ENCODE results near the gene MAP1LC3C. TPM values are rescaled to one million over a fixed set of nuclear protein-coding genes. Genes with fewer than 3 reads are reported as not detected.
A peak's percentile ranks its signal among the peaks of the same experiment; 100 is the strongest.

Gene MAP1LC3C
- total RNA-seq: not detected in 2 replicates

DNA sequence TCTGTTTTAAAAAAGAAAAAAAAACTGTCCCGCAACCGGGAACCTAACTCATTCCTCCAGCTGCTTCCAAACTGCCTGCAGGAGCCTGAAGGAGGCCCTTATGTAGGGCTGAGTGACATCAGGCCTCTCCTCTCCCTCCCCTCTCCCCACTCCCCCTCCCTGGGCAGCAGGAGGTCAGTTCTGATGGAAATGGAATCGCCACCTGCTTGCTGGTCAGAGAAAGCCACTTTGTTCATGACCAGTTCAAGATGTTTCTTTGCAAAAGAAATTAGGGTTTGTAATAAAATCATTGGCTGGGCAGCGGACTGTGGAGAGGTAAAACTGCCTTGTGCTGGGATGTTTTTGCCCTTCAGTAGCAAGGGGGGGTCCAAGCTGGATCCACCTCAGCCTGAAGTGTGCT is at the start of gene MAP1LC3C:
Gene MAP1LC3C, minus strand, starts transcription at position 73 of the 400 bp plus-strand sequence. CDS start 90 bp downstream, outside the sequence.
- intact Hi-C loops (cut with micrococcal nuclease): loop anchor here (2.0 kb wide), 2 partner anchors 102 to 388 kb away; no protein-coding TSS in a partner anchor
- H3K9me3 Mint-ChIP-seq: no peaks in the 10 kb centered on the region
- peaks cover 6% of the 10 kb centered on the region for H3K4me1 Mint-ChIP-seq
- no peak for DNase-seq
- H3K27ac Mint-ChIP-seq: no peak within 1 kb of the TSS
- no peaks in the 10 kb centered on the region for H3K27me3 Mint-ChIP-seq
- H3K36me3 Mint-ChIP-seq (ENCODE audit: low read depth): no peaks in the 10 kb centered on the region
- H3K4me3 Mint-ChIP-seq: peak within 1 kb of the TSS; percentile 70

DNA sequence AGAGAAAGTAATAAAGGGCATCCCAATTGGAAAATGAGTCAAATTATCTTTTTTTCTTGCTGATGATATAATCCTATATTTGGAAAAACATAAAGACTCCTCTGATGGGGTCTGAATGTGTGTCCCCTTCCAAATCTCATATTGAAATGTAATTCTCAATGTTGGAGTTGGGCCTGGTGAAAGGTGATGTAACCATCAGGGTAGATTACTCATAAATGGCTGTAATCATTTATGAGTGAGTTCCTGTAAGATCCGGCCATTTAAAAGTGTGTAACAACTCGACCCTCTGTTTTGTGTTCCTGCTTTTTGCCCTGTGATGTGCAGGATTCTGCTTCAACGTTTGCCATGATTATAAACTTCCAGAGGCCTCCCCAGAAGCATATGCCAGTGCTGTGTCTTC is 44.3 kb upstream of the MAP1LC3C start:
- H3K4me1 Mint-ChIP-seq: no peaks in the 10 kb centered on the region
- no peak for DNase-seq
- no peaks in the 10 kb centered on the region for H3K36me3 Mint-ChIP-seq (ENCODE audit: low read depth)
- H3K27me3 Mint-ChIP-seq: no peaks in the 10 kb centered on the region
- intact Hi-C loops (cut with micrococcal nuclease): no loop called here
- H3K27ac Mint-ChIP-seq: no peak overlapping the region
- H3K4me3 Mint-ChIP-seq: no peak overlapping the region
- H3K9me3 Mint-ChIP-seq: no peaks in the 10 kb centered on the region

GRCh38 chr1:242034392-242034791 is 35.5 kb upstream of the MAP1LC3C start:
- Mint-ChIP-seq H3K4me1 (no peaks in the 10 kb centered on the region), H3K27ac (no peak overlapping the region), H3K27me3 (no peaks in the 10 kb centered on the region), H3K4me3 (no peak overlapping the region), H3K36me3 (ENCODE audit: low read depth) (no peaks in the 10 kb centered on the region), H3K9me3 (no peaks in the 10 kb centered on the region)
- no peak for DNase-seq
- intact Hi-C loops (cut with micrococcal nuclease): no loop called here

- Mint-ChIP-seq H3K9me3 (no peaks in the 10 kb centered on the region), H3K27ac (no peak overlapping the region), H3K27me3 (no peaks in the 10 kb centered on the region), H3K4me3 (no peak overlapping the region), H3K36me3 (ENCODE audit: low read depth) (no peaks in the 10 kb centered on the region), H3K4me1 (no peaks in the 10 kb centered on the region)
- no peak for DNase-seq
- intact Hi-C loops (cut with micrococcal nuclease): no loop called here
Measured at GRCh38 chr1:242033447-242033846, 34.5 kb upstream of the MAP1LC3C start.

GRCh38 chr1:242030071-242030470 is 31.2 kb upstream of the MAP1LC3C start:
- H3K36me3 Mint-ChIP-seq (ENCODE audit: low read depth): no peaks in the 10 kb centered on the region

GRCh38 chr1:242025681-242026080 is 26.8 kb upstream of the MAP1LC3C start:
- Mint-ChIP-seq H3K27ac (no peak overlapping the region), H3K9me3 (no peaks in the 10 kb centered on the region), H3K4me1 (no peaks in the 10 kb centered on the region), H3K36me3 (ENCODE audit: low read depth) (no peaks in the 10 kb centered on the region), H3K27me3 (no peaks in the 10 kb centered on the region), H3K4me3 (no peak overlapping the region)
- intact Hi-C loops (cut with micrococcal nuclease): no loop called here
- DNase-seq: no peak

More at GRCh38 chr1:242030071-242030470, 31.2 kb upstream of the MAP1LC3C start:
- Mint-ChIP-seq H3K4me1 (no peaks in the 10 kb centered on the region), H3K4me3 (no peak overlapping the region), H3K9me3 (no peaks in the 10 kb centered on the region), H3K27me3 (no peaks in the 10 kb centered on the region), H3K27ac (no peak overlapping the region)
- intact Hi-C loops (cut with micrococcal nuclease): no loop called here
- no peak for DNase-seq

DNA sequence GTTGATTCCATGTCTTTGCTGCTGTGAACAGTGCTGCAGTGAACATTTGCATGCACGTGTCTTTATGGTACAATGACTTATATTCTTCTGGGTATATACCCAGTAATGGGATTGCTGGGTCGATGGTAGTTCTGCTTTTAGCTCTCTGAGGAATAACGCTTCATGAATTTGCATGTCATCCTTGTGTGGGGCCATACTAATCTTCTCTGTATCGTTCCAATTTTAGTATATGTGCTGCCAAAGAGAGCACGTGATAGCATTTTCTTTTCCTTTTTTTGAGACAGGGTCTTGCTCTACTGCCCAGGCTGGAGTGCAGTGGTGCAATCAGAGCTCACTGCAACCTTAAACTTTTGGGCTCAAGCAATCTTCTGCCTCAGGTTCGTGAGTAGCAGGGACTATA is 24.9 kb upstream of the MAP1LC3C start:
- Mint-ChIP-seq H3K9me3 (no peaks in the 10 kb centered on the region), H3K27ac (no peak overlapping the region), H3K4me1 (no peaks in the 10 kb centered on the region), H3K27me3 (no peaks in the 10 kb centered on the region), H3K36me3 (ENCODE audit: low read depth) (no peaks in the 10 kb centered on the region), H3K4me3 (no peak overlapping the region)
- intact Hi-C loops (cut with micrococcal nuclease): no loop called here
- no peak for DNase-seq

- DNase-seq: no peak
- H3K4me3 Mint-ChIP-seq: no peak overlapping the region
- no peaks in the 10 kb centered on the region for H3K9me3 Mint-ChIP-seq
- intact Hi-C loops (cut with micrococcal nuclease): no loop called here
- no peaks in the 10 kb centered on the region for H3K4me1 Mint-ChIP-seq
- no peaks in the 10 kb centered on the region for H3K27me3 Mint-ChIP-seq
- H3K36me3 Mint-ChIP-seq (ENCODE audit: low read depth): no peaks in the 10 kb centered on the region
- H3K27ac Mint-ChIP-seq: no peak overlapping the region
Measured at GRCh38 chr1:242019018-242019417, 20.1 kb upstream of the MAP1LC3C start.

- no peak overlapping the region for H3K4me3 Mint-ChIP-seq
Measured at GRCh38 chr1:242017580-242018233, 18.8 kb upstream of the MAP1LC3C start.

DNA sequence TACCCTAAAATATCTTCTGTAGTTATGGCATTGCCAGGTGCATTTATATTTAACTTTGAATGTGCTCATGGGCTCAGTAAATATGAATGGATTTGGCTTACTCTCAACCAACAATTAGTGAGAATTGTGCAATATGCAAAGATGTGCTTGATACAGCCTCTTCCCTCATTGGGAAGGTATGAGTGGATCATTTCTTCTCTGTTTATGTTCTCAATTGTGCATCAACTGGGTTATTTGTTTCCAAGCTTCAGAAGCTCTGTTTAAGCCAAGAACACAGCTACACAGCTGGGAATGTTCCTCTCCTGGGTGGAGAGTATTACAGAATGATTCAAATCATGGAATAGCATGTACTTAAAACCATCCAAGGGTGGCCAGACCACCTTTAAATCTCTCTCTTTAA is 17.6 kb upstream of the MAP1LC3C start:
- no peaks in the 10 kb centered on the region for H3K36me3 Mint-ChIP-seq (ENCODE audit: low read depth)
- intact Hi-C loops (cut with micrococcal nuclease): loop anchor here (2.0 kb wide), 1 partner anchor 120 kb away; no protein-coding TSS in a partner anchor
- no peak for DNase-seq
- H3K4me1 Mint-ChIP-seq: no peaks in the 10 kb centered on the region
- no peaks in the 10 kb centered on the region for H3K27me3 Mint-ChIP-seq
- no peaks in the 10 kb centered on the region for H3K9me3 Mint-ChIP-seq
- no peak overlapping the region for H3K4me3 Mint-ChIP-seq
- H3K27ac Mint-ChIP-seq: no peak overlapping the region

More at GRCh38 chr1:242017580-242018233, 18.8 kb upstream of the MAP1LC3C start:
- intact Hi-C loops (cut with micrococcal nuclease): loop anchor here (2.0 kb wide), 1 partner anchor 121 kb away; no protein-coding TSS in a partner anchor
- Mint-ChIP-seq H3K4me1 (no peaks in the 10 kb centered on the region), H3K27ac (no peak overlapping the region), H3K36me3 (ENCODE audit: low read depth) (no peaks in the 10 kb centered on the region), H3K9me3 (no peaks in the 10 kb centered on the region), H3K27me3 (no peaks in the 10 kb centered on the region)
- peak; percentile 75 for DNase-seq

- intact Hi-C loops (cut with micrococcal nuclease): no loop called here
- Mint-ChIP-seq H3K4me1 (no peaks in the 10 kb centered on the region), H3K9me3 (no peaks in the 10 kb centered on the region), H3K27ac (no peak overlapping the region), H3K4me3 (no peak overlapping the region), H3K27me3 (no peaks in the 10 kb centered on the region), H3K36me3 (ENCODE audit: low read depth) (no peaks in the 10 kb centered on the region)
- no peak for DNase-seq
Measured at GRCh38 chr1:242011894-242012660, 13.2 kb upstream of the MAP1LC3C start.

DNA sequence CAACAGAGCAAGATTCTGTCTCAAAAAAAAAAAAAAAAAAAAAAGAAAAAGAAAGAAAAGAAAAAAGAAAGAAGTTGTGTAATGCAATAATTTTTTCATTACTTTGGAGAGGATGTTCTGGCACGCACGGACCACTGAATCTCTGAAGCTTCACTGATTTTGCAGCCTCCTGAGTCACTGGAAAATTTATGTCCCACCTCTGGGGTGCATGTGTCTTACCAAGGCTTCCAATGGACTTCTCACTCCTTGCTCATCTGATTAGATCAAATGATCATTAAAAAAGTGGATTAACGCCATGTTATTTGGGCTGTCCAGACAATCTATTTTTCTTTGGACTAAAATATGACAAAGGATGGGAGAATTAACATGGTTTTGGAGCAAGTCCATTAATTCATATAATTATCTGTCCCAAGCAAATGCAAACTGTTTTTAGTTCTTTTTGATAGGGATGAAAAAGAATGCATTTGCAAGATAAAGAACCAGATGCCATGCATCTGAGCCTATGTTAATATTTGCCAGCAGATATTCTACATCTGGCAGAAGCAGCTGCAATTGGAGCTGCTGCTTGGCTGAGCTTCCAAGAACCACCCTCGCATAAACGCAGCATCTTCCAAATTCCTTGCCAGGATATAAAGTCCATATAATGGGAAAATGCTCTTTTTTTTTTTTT is 10.1 kb upstream of the MAP1LC3C start:
- DNase-seq: no peak
- Mint-ChIP-seq H3K4me1 (no peaks in the 10 kb centered on the region), H3K4me3 (no peak overlapping the region), H3K27ac (no peak overlapping the region), H3K9me3 (no peaks in the 10 kb centered on the region), H3K27me3 (no peaks in the 10 kb centered on the region), H3K36me3 (ENCODE audit: low read depth) (no peaks in the 10 kb centered on the region)
- intact Hi-C loops (cut with micrococcal nuclease): no loop called here

DNA sequence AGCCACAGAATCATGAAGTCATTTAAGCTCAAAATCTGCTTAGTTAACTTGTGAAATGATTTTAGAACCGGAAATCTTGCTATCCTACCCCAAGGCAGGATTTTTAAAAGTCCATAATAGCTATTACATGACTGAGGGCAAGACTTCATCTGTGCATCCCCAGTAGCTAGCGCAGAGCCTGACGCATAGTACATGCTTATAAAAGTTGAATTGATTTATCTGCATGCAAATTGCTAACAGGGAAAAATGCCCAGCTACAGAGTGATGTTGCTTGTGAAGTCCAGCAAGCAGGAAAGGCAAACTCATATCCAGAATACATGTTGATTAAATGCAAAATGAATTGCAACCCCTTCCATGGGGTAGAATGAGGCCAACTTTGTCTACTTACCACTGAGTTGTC is 8.1 kb upstream of the MAP1LC3C start:
- Mint-ChIP-seq H3K27me3 (no peaks in the 10 kb centered on the region), H3K9me3 (no peaks in the 10 kb centered on the region), H3K4me3 (no peak overlapping the region), H3K4me1 (no peaks in the 10 kb centered on the region), H3K27ac (no peak overlapping the region), H3K36me3 (ENCODE audit: low read depth) (no peaks in the 10 kb centered on the region)
- intact Hi-C loops (cut with micrococcal nuclease): no loop called here
- no peak for DNase-seq

All from activated CD4-positive, alpha-beta T cell treated with anti-CD3 and anti-CD28 coated beads, Interleukin-2, amount 10 ng/mL, durations not matched to agents 24 days and 14 days (primary cell).